Measurements from ENCODE around the gene FADS3. TPM values are rescaled to one million over a fixed set of nuclear protein-coding genes. Genes with fewer than 3 reads are reported as not detected.

Gene FADS3
- total RNA-seq, 1 donor from 2014 or later, result 126 TPM

DNA sequence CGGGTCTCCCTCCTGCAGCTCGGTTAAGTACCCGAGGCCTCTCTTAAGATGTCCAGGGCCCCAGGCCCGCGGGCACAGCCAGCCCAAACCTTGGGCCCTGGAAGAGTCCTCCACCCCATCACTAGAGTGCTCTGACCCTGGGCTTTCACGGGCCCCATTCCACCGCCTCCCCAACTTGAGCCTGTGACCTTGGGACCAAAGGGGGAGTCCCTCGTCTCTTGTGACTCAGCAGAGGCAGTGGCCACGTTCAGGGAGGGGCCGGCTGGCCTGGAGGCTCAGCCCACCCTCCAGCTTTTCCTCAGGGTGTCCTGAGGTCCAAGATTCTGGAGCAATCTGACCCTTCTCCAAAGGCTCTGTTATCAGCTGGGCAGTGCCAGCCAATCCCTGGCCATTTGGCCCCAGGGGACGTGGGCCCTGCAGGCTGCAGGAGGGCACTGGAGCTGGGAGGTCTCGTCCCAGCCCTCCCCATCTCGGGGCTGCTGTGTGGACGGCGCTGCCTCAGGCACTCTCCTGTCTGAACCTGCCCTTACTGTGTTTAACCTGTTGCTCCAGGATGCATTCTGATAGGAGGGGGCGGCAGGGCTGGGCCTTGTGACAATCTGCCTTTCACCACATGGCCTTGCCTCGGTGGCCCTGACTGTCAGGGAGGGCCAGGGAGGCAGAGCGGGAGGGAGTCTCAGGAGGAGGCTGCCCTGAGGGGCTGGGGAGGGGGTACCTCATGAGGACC, 25.0 kb downstream of the FADS3 start:
- no peak for DNase-seq (ENCODE audit: low spot score)
- intact Hi-C loops (cut with DNase I), result no loop called here

DNA sequence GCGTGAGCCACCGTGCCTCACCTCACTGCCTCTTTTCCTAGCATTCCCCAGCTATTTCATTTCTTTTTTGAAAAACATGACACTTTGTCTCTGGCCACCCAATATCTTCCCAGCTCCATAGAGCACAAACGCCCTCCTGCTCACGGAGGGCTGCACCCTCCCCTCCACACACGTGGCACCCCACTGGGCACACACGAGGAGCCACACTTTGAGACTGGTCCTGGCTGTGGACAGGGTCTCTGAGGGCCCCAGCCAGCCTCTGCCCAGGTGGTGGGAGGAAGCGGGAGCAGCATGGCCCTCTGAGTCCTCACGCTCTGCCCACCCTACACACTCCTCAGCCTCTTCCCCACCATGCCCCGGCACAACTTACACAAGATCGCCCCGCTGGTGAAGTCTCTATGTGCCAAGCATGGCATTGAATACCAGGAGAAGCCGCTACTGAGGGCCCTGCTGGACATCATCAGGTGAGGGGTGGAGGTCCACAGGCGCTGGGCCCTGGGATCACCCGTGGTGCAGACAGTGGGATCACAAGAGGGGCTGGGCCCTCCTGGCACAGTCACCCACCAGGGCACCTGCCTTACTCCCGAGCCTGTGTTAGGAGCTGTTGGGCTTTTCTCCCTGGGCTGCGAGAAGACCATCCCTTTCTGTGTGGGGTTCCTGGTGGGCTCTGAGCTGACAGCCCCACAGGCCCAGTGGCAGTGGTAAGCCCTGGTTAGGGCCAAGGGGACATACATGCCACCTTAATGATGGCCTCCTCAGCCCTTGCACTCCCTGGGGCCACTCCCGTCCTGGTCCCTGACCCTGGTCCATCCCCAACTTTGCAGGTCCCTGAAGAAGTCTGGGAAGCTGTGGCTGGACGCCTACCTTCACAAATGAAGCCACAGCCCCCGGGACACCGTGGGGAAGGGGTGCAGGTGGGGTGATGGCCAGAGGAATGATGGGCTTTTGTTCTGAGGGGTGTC, 26.2 kb downstream of the FADS3 start:
- DNase-seq (ENCODE audit: low spot score), result no peak
- intact Hi-C loops (cut with DNase I), result no loop called here

- DNase-seq (ENCODE audit: low spot score), result no peak
- intact Hi-C loops (cut with DNase I), result no loop called here
Observed at GRCh38 chr11:61863548-61864081, 27.7 kb downstream of the FADS3 start.

DNA sequence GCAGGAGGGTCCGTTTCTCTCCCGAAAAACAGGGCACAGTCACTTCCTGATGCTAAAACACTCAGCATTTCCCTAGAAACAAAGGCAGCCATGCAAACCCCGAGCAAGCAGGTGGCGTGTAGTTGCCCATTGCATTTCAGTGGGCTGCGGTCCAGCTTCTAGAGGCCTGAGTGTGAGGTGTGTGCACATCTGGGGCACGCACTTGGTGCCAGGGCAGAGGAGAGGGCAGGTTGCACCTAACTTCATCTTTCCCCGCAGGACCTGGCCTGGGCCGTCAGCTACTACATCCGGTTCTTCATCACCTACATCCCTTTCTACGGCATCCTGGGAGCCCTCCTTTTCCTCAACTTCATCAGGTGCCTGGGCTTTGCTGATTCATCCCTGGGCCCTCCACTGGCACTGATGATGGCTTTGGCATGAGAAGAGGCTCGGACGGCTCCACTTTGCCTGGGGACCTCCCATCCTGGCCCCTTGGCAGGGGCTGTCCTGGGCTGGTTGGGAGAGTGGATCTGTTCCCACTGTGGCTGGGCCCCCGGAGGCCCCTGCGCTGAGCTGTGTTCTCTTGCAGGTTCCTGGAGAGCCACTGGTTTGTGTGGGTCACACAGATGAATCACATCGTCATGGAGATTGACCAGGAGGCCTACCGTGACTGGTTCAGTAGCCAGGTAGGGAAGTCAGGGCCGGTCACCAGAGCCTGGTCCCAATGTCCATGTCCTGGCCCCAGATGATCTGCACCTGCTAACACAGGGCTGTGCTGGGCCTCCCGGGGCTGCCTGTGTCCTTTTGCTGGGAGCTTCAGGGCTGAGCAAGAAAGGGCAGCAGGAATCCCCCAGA, 28.4 kb downstream of the FADS3 start:
- intact Hi-C loops (cut with DNase I), result no loop called here
- DNase-seq (ENCODE audit: low spot score), result no peak

DNA sequence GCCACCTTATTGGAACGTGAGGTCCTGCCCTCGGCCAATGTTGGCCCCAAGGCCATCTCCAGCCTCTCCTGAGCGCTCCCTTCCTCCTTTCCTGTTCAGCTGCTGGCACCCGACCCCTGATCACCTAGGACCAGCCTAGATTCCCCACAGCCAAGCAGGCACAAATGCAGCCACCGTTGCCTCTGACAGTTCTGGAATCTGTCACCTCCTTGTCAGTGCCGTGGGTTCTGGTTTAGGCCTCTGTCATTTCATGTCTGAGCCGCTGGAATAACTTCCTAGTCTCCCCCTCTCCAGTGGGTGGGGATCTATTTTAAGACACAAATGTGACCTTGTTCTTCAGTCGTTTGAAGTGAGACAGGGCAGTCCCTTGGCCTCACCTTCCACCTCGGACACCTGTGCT, 29.7 kb downstream of the FADS3 start:
- intact Hi-C loops (cut with DNase I), result loop anchor here (2.0 kb wide), 1 partner anchor 45 kb away; the partner anchor contains the start of gene FADS1
- DNase-seq (ENCODE audit: low spot score), result no peak

- intact Hi-C loops (cut with DNase I), result loop anchor here (2.0 kb wide), 1 partner anchor 43 kb away; the partner anchor contains the start of gene FADS1
- DNase-seq (ENCODE audit: low spot score), result peak; percentile 87
Observed at GRCh38 chr11:61860054-61860903, 31.1 kb downstream of the FADS3 start.

GRCh38 chr11:61855939-61856680, 35.2 kb downstream of the FADS3 start:
- no peak for DNase-seq (ENCODE audit: low spot score)

DNA sequence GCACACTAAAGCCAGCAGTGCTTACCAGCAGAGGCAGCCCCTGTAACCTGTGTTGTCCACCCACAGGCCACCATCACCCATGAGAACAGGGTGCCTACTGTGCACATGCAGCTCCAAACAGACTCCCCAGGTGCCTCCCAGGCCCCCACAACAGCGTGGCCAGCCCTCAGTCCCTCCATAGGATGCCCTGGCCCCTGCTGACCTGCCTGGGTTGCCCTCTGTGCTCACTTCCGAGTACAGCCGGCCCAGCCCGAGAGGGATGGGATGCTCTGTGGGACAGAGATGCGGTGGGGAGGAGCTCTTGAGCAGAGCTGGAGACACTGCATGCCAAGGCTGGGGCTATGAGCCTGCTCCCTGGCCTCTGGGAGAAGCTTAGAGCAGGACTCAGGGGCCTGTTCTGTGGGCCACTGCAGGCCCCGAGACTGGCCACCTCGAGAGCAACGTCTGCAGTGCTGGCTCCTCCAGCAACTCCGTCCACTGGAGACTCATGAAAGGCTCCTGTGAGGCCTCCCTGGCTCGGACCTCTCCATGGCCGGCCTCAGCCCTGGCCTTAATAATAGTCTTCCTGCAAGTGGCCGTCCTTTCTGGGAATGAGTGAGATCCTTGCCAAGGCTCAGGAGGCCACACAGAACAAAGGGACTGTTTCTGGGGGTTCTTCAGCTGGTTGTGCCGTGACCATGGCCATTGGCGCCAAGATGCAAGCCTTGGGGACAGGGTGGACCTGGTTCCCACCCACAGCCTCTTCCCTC, 36.2 kb downstream of the FADS3 start:
- DNase-seq (ENCODE audit: low spot score), result no peak

More at GRCh38 chr11:61855939-61856680, 35.2 kb downstream of the FADS3 start:
- intact Hi-C loops (cut with DNase I), result no loop called here

DNA sequence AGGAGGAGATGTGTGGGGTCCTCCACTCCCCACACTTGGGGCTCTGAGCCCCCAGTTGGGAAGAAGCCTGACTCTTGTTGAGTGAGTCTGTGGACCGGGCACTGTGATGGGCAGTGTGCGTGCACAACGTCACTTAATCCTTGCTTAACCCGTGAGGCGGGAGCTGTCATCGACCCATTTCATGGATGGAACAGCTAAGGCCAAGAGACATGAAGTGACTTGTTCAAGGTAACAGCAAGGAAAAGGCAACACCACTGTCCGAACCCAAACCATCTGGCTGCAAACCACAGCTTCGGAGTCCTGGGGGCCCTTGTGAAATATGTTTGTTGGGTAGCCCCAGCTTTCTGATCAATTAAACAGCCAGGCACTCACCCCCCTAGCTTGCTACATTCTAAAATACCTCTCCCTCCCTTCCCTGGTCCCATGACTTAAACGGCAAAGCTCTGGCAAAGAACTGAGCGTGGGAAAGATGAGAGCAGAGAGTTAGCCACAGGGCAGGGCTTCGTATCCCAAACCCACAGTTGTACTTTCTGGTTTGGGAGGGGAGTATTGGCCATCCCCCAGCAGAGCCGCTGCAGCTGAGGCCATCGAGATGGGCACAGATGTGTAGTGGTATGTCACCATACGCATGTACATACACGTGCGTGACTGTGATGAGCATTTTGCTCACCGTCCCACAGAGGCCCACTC, 37.0 kb downstream of the FADS3 start:
- intact Hi-C loops (cut with DNase I), result no loop called here
- no peak for DNase-seq (ENCODE audit: low spot score)

More for the DNA sequence above, 36.2 kb downstream of the FADS3 start:
- intact Hi-C loops (cut with DNase I), result no loop called here

- DNase-seq (ENCODE audit: low spot score), result no peak
- intact Hi-C loops (cut with DNase I), result no loop called here
Observed at GRCh38 chr11:61853698-61854169, 37.6 kb downstream of the FADS3 start.

DNA sequence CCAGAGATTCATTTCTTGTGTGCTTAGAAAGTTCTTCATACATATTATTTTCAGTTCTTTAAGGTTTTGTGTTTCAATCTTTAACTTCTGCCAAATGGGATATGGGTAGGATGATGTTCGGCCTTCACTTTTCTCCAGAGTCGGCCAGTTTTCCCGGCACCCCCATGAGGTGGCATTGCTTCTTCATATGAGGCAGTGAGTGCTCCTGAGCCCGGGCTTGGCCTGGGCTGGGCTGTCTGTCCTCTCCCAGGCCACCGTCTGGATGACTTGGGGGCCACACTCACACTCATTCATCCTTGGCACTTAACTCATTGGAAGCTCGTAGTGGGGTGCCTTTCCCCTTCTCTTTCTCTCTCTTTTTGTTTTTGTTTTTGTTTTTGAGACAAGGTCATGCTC, 39.4 kb downstream of the FADS3 start:
- no peak for DNase-seq (ENCODE audit: low spot score)
- intact Hi-C loops (cut with DNase I), result no loop called here

GRCh38 chr11:61851113-61851899, 40.0 kb downstream of the FADS3 start:
- intact Hi-C loops (cut with DNase I), result no loop called here
- no peak for DNase-seq (ENCODE audit: low spot score)

- intact Hi-C loops (cut with DNase I), result no loop called here
- DNase-seq (ENCODE audit: low spot score), result no peak
Observed at GRCh38 chr11:61850687-61851086, 40.7 kb downstream of the FADS3 start.

DNA sequence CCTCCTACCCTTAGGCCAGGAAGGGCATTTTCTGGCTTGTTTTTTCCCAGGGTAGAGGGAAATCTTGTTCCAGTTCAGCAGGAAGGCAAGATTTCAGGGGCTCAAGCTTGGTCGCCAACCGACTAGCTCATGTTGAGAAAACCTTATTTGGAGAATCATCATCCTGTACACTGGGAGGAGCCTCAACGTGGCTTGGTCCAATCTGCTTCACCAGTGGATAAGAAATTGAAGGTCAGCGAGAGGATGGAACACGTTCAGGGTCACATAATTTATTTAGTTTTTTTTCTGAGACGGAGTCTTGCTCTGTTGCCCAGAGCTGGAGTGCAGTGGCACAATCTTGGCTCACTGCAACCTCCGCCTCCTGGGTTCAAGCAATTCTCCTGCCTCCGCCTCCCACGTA, 42.7 kb downstream of the FADS3 start:
- intact Hi-C loops (cut with DNase I), result no loop called here
- no peak for DNase-seq (ENCODE audit: low spot score)

DNA sequence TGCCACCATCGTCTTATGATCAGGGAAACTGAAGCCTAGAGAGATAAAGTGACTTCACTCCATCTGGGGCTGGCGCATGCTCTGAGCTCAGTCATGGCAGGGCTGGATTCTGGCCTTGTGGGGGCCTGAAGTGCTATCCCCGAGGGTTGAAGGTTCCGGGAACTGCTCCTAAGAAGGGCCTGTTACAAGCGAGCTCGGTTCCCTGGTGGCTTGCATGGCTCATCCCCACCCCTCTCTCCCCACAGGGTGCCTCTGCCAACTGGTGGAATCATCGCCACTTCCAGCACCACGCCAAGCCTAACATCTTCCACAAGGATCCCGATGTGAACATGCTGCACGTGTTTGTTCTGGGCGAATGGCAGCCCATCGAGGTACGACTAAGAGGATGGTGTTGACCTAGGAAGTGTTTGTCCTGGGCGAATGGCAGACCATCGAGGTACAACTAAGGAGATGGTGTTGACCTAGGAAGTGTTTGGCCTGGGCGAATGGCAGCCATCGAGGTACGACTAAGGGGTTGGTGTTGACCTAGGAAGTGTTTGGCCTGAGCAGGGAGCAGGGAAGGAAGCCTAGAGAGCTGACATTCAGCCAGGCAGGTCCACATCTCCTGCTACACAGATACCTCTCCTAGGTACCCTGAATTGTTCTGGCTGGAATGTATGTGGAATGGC, 43.3 kb downstream of the FADS3 start:
- DNase-seq (ENCODE audit: low spot score), result no peak

More for the DNA sequence above, 43.3 kb downstream of the FADS3 start:
- intact Hi-C loops (cut with DNase I), result no loop called here
